Brain microvascular endothelial cell (primary cell): ENCODE data around the gene CAMTA1.

Experiments
- DNase-seq: peaks from one replicate; pipeline ENCODE4 v3.0.0-alpha.2; 2020
- H3K27ac ChIP-seq: fragments of 250-450 bp; sonication (Bioruptor Pico); 2 replicates; pipeline ENCODE4 v1.5.1; 2020; ENCODE audit warnings: mild to moderate bottlenecking, moderate library complexity
- H3K27me3 ChIP-seq: fragments of 250-450 bp; sonication (Bioruptor Pico); replicated peaks from 2 replicates; pipeline ENCODE4 v1.5.1; 2020; ENCODE audit warnings: mild to moderate bottlenecking
- H3K36me3 ChIP-seq: fragments of 250-450 bp; sonication (Bioruptor Pico); replicated peaks from 2 replicates; pipeline ENCODE4 v1.5.1; 2020; ENCODE audit warnings: mild to moderate bottlenecking
- H3K4me3 ChIP-seq: 2 replicates; pipeline ENCODE4 v1.5.1; 2011; ENCODE audit warnings: low read depth, mild to moderate bottlenecking, control low read depth, low read length, moderate library complexity
- CTCF ChIP-seq: IDR thresholded peaks from 2 replicates; pipeline ENCODE4 v1.5.1; 2011; ENCODE audit warnings: low read depth, mild to moderate bottlenecking, moderate library complexity, low read length, control low read depth, inconsistent platforms; ENCODE audit errors: missing control alignments
- in situ Hi-C: cut with HindIII; loops from 2 replicates; pipeline ENCODE4 v1.10.0; 2017; ENCODE audit warnings: low sequenced_read_pairs, low pct_ligation_motif_present

Gene CAMTA1

GRCh38 chr1:7487766-7488474 lies 702.7 kb downstream of the CAMTA1 start:
- Histone ChIP-seq H3K27me3 (peaks cover 3% of the 10 kb centered on the region), H3K27ac (no peak overlapping the region), H3K36me3 (no peaks in the 10 kb centered on the region), H3K4me3 (no peak overlapping the region)
- in situ Hi-C loops = no loop called here
- TF ChIP-seq CTCF = no peak
- DNase-seq = no peak

GRCh38 chr1:7488475-7488842 lies 703.2 kb downstream of the CAMTA1 start:
- no peak for TF ChIP-seq CTCF
- Histone ChIP-seq H3K4me3 (no peak overlapping the region), H3K36me3 (no peaks in the 10 kb centered on the region), H3K27ac (no peak overlapping the region), H3K27me3 (peaks cover under 1% of the 10 kb centered on the region)
- no peak for DNase-seq
- in situ Hi-C loops = no loop called here

GRCh38 chr1:7489586-7489985 lies 704.3 kb downstream of the CAMTA1 start:
- no peaks in the 10 kb centered on the region for H3K36me3 ChIP-seq
- in situ Hi-C loops = no loop called here
- no peak for DNase-seq
- H3K27ac ChIP-seq = no peak overlapping the region
- TF ChIP-seq CTCF = no peak
- H3K27me3 ChIP-seq = no peaks in the 10 kb centered on the region
- H3K4me3 ChIP-seq = no peak overlapping the region

- in situ Hi-C loops = no loop called here
- H3K27me3 ChIP-seq = no peaks in the 10 kb centered on the region
- DNase-seq = no peak
These were observed 705.3 kb downstream of the CAMTA1 start for GRCh38 chr1:7490576-7490975.

GRCh38 chr1:7491109-7491817 lies 706.0 kb downstream of the CAMTA1 start:
- TF ChIP-seq CTCF = no peak

More at GRCh38 chr1:7490576-7490975, 705.3 kb downstream of the CAMTA1 start:
- H3K27ac ChIP-seq = no peak overlapping the region
- no peaks in the 10 kb centered on the region for H3K36me3 ChIP-seq
- H3K4me3 ChIP-seq = no peak overlapping the region
- no peak for TF ChIP-seq CTCF

More at GRCh38 chr1:7491109-7491817, 706.0 kb downstream of the CAMTA1 start:
- in situ Hi-C loops = no loop called here
- no peaks in the 10 kb centered on the region for H3K27me3 ChIP-seq
- H3K27ac ChIP-seq = no peak overlapping the region
- DNase-seq = no peak
- H3K4me3 ChIP-seq = no peak overlapping the region
- H3K36me3 ChIP-seq = no peaks in the 10 kb centered on the region
